Osteoblast (primary cell): Measurements from ENCODE around the gene NEK8. TPM values are rescaled to one million over a fixed set of nuclear protein-coding genes. Genes with fewer than 3 reads are reported as not detected.
A peak's percentile ranks its signal among the peaks of the same experiment; 100 is the strongest.

Experiments
- DNase-seq: peaks from one replicate; pipeline ENCODE4 v3.0.0; 2011; ENCODE audit warnings: low spot score, mixed read lengths; ENCODE audit not compliant: insufficient read length; ENCODE audit errors: missing footprints
- H2AFZ ChIP-seq: 2 replicates; pipeline ENCODE4 v1.6.0; 2011; ENCODE audit warnings: mild to moderate bottlenecking, low read length
- H3K27ac ChIP-seq: 2 replicates; pipeline ENCODE4 v1.5.1; 2011; ENCODE audit warnings: mild to moderate bottlenecking, low read depth, low read length, moderate library complexity
- H3K27me3 ChIP-seq: 2 replicates; pipeline ENCODE4 v1.6.0; 2012; ENCODE audit warnings: mild to moderate bottlenecking, control low read depth, inconsistent platforms, low read length, moderate library complexity; ENCODE audit not compliant: insufficient read depth
- H3K36me3 ChIP-seq: 2 replicates; pipeline ENCODE4 v1.5.1; 2011; ENCODE audit warnings: mild to moderate bottlenecking, low read length, control low read depth, moderate library complexity; ENCODE audit not compliant: insufficient read depth
- H3K4me1 ChIP-seq: 2 replicates; pipeline ENCODE4 v1.5.1; 2011; ENCODE audit warnings: mild to moderate bottlenecking, low read length, control low read depth, moderate library complexity; ENCODE audit not compliant: insufficient read depth
- H3K4me2 ChIP-seq: 2 replicates; pipeline ENCODE4 v1.6.0; 2011; ENCODE audit warnings: mild to moderate bottlenecking, low read length; ENCODE audit not compliant: insufficient read depth
- H3K4me3 ChIP-seq: fragments of 200-600 bp; sonication (generic); 3 replicates; pipeline ENCODE4 v1.5.1; 2012; ENCODE audit warnings: mild to moderate bottlenecking, low read length, inconsistent platforms; ENCODE audit not compliant: insufficient read depth
- H3K79me2 ChIP-seq: 2 replicates; pipeline ENCODE4 v1.6.0; 2012; ENCODE audit warnings: mild to moderate bottlenecking, low read length, control low read depth, inconsistent platforms; ENCODE audit not compliant: insufficient read depth
- H3K9me3 ChIP-seq: 2 replicates; pipeline ENCODE4 v1.5.1; 2011; ENCODE audit warnings: low read depth, low read length, control low read depth
- H4K20me1 ChIP-seq: 2 replicates; pipeline ENCODE4 v1.6.0; 2012; ENCODE audit warnings: mild to moderate bottlenecking, low read length, control low read depth; ENCODE audit not compliant: insufficient read depth
- total RNA-seq: library from RNA; depleted of rRNA; stranded (reverse); fragments of >200 nt; gene quantifications from 2 replicates; pipeline ENCODE4 v1.2.3, GENCODE V29; 2012
- TF ChIP-seq, protein P1 (sequence below): IDR thresholded peaks from 2 replicates; pipeline ENCODE4 v1.5.1; 2011; ENCODE audit warnings: mild to moderate bottlenecking, low read depth, low read length, moderate library complexity; ENCODE audit errors: extremely low read depth

NEK8 gene
- total RNA-seq, 1 donor: 7.2 TPM

DNA sequence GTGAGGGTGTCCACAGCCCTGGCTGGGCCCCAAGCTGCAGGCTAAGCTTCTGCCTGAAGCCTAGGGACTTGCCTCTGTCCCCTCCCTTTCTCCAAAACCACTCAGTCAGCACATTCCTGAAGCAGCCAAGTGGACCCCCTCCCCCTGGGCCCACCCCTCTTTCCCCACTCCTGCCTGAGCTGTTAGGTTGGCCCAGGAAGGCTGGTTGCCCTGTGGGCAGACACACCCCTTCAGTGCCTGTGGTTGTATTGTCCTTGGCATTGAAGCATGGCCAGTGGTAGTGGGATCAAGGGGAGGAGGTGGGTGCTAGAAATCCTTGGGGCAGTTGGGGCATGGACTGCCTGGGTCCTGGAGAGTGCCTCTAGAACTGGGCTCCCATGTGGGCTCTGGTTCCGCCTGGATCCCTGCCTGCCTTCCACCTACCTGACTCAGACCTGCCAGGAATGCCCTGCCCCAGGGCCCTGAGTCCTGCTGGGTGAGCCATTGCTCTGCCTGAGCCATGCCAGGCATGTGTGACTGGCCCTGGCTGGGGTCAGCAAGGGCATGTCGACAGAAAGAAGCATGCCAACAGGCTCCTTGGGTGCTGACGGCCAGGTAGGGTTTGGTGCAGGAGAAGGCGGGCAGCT, 17.3 kb downstream of the NEK8 start:
- TF ChIP-seq, protein P1, sequence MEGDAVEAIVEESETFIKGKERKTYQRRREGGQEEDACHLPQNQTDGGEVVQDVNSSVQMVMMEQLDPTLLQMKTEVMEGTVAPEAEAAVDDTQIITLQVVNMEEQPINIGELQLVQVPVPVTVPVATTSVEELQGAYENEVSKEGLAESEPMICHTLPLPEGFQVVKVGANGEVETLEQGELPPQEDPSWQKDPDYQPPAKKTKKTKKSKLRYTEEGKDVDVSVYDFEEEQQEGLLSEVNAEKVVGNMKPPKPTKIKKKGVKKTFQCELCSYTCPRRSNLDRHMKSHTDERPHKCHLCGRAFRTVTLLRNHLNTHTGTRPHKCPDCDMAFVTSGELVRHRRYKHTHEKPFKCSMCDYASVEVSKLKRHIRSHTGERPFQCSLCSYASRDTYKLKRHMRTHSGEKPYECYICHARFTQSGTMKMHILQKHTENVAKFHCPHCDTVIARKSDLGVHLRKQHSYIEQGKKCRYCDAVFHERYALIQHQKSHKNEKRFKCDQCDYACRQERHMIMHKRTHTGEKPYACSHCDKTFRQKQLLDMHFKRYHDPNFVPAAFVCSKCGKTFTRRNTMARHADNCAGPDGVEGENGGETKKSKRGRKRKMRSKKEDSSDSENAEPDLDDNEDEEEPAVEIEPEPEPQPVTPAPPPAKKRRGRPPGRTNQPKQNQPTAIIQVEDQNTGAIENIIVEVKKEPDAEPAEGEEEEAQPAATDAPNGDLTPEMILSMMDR: no peak
- DNase-seq: peak; percentile 43
- Histone ChIP-seq H3K9me3 (no peaks in the 10 kb centered on the region), H4K20me1 (peaks cover 47% of the 10 kb centered on the region), H3K4me1 (peaks cover 28% of the 10 kb centered on the region), H3K27ac (peak overlapping the region; percentile 94), H3K36me3 (peaks cover 40% of the 10 kb centered on the region), H3K4me3 (peak overlapping the region; percentile 80), H2AFZ (no peak overlapping the region), H3K4me2 (peak overlapping the region; percentile 82), H3K79me2 (peaks cover 60% of the 10 kb centered on the region), H3K27me3 (no peaks in the 10 kb centered on the region)

DNA sequence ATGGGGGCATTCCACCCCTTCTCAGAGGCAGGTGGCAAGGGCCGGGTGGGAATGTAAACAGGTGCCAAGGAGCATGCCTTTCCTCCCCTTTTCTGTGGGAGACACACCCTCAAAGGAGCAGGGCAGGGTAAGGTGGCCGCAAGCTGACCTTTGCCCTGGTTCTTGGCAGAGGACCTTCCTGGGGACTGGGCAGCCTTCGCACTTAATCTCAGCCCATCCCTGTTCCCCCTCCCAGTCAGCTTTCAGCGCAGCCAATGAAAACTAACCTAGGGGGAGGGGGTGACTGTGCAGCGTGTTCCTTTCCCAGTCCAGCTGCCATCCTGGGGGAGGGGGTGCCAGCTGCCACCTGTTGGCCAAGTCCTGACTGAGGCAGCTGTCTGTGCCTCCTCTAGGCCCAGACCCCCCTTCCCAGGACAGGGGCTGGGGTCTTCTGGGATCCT, 18.0 kb downstream of the NEK8 start:
- Histone ChIP-seq H3K27ac (peak overlapping the region; percentile 22), H3K4me1 (peaks cover 28% of the 10 kb centered on the region), H3K4me3 (no peak overlapping the region), H4K20me1 (peaks cover 49% of the 10 kb centered on the region), H3K9me3 (no peaks in the 10 kb centered on the region), H2AFZ (no peak overlapping the region), H3K4me2 (peak overlapping the region; percentile 82), H3K79me2 (peaks cover 63% of the 10 kb centered on the region), H3K27me3 (no peaks in the 10 kb centered on the region), H3K36me3 (peaks cover 47% of the 10 kb centered on the region)
- peak; percentile 77 for DNase-seq
- TF ChIP-seq, protein P1: no peak

DNA sequence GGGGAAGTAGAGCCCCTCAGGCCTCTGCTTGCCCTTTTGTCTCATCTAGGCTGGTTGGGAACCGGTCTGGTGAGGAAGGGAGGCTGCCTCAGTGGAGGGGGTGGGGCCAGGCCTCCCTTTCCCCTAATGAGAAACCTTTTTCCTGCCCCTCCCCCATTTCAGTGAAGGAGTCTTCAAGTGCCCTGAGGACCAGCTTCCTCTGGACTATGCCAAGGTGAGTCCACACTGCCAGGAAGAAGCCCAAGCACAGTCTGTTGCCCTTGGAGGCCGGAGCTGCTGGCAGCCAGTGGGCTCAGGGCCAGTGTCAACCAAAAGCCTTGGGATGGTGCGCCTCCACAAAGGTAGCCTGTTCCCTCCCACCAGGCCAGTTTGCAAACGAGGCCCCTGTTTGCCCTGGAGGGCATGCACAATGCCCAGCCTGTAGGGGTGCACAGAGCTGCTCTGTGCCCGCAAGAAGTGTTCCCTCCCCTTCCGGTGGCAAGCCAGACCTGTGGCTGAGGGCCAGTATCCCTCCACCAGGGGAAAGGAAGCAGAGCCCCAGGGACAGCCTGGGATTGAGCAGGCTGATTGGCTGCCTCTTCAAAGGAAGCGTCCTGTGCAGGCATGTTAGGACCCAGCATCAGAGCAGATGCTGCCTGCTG, 18.6 kb downstream of the NEK8 start:
- Histone ChIP-seq H3K27me3 (no peaks in the 10 kb centered on the region), H3K79me2 (peaks cover 63% of the 10 kb centered on the region), H3K4me1 (peaks cover 28% of the 10 kb centered on the region), H3K4me3 (no peak overlapping the region), H3K36me3 (peaks cover 51% of the 10 kb centered on the region), H2AFZ (no peak overlapping the region), H3K27ac (no peak overlapping the region), H3K9me3 (no peaks in the 10 kb centered on the region), H3K4me2 (no peak overlapping the region), H4K20me1 (peaks cover 49% of the 10 kb centered on the region)
- TF ChIP-seq, protein P1: no peak
- no peak for DNase-seq
